HUDEP-2 (cell line): ENCODE results near the gene ASNSD1.
"Not testable (repeated sequence)": the region's sequence is repeated elsewhere in the genome, so short reads cannot be mapped to it uniquely, and the experiment has no call there.

ENCODE experiments used
- DNase-seq, 76 experiments: peaks; one replicate each; lab custom pipeline; 2025; ENCODE audit not compliant: unreplicated experiment in 76 of 76; lab: John Stamatoyannopoulos, UW

ASNSD1 gene

GRCh38 chr2:189641590-189641989, 19.7 kb upstream of the ASNSD1 start:
- peak in 3 of 76 experiments; percentile 11 to 27 (median 18) for DNase-seq

DNA sequence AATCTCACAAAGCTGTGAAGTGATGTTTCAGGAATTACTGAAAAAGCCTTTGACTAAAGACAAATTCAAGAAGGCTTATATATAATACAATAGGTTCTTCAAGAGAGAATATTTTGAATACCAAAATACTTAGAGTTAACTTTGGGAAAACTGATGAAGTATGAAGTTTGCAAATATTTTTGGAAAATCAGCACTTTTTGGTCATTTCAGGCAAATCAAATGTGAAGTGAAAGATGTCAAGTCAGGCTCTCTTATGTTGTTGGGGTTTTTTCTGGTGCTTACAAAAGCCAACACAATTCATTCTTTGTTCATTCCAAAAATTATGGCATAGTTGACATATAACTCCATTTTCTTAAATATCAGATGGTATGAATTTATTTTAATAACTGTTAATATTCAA, 14.7 kb upstream of the ASNSD1 start:
- DNase-seq = no peak

DNA sequence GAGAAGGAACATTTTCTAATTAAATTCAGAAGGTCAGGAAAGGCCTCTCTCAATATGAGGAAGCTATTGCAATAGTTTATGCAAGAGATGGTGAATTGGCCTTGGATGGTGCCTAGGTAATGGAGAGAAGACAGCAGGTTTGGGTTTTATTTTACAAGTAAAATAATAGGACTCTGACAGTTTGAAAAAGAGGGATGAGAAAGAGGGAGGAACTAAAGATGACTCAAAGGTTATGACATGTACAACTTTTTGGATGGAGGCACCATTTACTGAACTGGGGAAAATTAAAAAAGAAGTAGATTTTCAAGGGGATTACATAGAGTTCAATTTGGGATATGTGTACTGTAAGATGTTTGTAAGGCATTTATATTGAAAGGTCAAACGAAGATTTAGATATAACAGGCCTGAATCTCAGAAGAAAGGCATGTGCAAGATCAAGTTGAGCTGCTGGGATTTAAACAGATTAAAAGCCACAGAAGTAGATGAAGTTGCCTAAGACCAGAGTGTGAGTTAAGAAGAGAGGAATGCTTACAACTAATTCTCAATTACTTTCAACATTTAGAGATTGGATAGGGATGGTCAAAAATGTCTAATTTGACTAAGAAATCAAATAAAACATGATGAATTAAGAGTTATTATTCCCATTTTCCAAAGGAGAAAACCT, 12.3 kb upstream of the ASNSD1 start:
- DNase-seq = no peak

DNA sequence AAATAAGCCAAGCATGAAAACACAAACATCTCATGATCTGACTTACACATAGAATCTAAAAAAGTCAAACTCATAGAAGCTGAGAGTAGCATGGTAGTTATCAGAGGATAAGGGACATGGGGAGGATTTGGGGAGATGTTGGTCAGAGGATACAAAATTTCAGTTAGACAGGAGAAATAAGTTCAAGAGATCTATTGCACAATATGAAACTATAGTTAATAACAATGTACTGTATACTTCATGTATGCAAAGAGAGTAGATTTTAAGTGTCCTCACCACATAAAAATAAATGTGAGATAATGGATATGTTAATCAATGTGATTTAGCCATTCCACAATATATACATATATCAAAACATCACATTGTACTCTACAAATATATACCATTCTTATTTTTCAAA, 10.0 kb upstream of the ASNSD1 start:
- no peak for DNase-seq

DNA sequence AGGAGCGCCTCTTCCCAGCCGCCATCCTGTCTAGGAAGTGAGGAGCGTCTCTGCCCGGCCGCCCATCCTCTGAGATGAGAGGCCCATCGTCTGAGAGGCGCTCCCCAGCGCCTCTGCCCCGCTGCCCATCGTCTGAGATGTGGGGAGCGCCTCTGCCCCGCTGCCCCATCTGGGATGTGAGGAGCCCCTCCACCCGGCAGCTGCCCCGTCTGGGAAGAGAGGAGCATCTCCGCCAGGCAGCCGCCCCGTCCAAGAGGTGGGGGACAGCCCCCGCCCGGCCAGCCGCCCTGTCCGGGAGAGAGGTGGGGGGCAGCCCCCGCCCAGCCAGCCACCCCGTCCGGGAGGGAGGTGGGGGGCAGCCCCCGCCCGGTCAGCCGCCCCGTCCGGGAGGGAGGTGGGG, 7.8 kb upstream of the ASNSD1 start:
- not testable (repeated sequence) for DNase-seq

- no peak for DNase-seq
Observed at GRCh38 chr2:189654641-189655040, 6.6 kb upstream of the ASNSD1 start.

- peak in 1 of 76 experiments; percentile 1 for DNase-seq
Observed at GRCh38 chr2:189657867-189658266, 3.4 kb upstream of the ASNSD1 start.

DNA sequence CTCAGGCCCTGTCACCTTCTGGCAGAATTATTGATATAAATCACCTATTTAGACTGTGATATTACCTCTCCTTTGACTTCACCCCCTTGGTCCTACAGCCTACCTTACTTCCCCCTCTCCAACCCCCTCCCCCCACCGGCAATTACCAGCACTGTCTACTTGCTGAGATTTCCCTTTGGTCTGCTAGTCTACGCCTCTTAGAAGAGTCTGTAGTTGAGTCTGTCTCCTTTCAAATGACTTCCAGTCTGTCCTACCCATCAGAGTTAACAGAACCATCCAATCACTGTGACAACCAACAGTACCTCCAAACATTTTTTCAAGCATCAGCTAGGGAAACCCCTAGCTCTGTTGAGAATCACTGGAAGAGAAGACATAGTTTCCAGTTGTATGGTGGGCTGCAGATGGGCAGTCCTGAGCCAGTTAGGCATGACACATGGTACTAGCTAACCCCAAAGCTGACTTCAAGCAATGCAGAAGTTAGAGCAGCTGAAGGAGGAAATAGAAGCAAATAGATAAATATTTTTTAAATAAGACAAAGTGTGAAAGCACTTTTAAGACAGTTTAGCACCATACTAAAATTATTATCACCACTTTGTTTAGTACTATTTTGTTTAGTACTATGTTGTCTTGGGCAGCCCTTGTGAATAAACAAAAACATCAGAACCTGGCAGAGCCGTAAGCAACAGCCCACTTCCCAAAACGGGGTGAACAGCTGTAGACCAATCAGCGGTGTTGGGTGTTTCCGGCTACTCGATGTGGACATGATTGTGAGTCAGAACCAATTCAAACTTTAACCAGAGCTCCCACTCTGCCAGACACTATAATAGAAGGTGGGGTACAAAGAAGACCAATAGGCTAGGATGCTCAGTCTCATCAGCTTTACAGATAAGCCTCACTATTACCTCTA, 2.7 kb upstream of the ASNSD1 start:
- no peak for DNase-seq

DNA sequence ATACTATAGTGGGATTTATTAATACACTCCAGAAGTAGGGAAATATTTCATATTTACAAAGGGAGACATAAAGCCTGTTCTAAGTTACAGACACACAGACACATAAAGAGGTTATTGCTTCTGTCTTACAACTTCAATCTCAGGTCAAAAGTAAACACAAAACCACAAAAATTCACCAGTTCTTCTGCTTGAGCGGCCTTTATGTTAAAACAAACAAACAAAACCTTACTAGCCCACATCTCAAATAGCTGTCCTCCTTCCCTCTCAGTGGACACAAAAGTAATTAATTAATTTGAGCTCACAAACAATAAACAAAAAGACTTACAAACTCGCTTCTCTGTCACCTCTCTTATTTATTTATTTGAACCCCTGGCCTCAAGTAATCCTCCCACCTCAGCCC, 1.5 kb upstream of the ASNSD1 start:
- no peak for DNase-seq

- no peak for DNase-seq
Observed at GRCh38 chr2:189660803-189661147, 484 bp upstream of the ASNSD1 start.

- no peak for DNase-seq
Observed at GRCh38 chr2:189661957-189662321, 680 bp downstream of the ASNSD1 start.

DNA sequence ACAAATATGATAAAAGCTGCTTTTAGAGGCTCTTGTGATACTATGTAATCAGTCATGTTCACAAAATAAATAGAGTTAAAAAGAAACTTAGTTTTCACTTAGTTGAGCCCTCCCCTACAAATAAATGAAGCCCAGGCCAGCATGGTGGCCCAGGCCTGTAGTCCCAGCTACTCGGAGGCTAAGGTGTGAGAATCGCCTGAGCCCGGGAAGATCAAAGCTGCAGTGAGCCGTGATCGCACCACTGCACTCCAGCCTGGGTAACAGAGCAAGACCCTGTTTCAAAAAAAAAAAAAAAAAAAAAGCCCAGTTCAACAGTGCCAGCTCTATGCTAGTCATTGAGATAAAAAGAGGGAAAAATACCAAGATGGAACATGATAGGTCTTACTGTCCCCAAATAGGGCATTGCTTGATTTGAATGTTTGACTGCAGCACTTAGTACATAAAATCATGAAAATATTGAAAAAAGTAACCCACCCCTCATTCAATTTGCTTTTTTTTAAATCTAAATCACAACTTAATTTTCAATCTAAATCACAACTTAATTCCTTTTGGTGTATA, 1.5 kb downstream of the ASNSD1 start:
- no peak for DNase-seq

DNA sequence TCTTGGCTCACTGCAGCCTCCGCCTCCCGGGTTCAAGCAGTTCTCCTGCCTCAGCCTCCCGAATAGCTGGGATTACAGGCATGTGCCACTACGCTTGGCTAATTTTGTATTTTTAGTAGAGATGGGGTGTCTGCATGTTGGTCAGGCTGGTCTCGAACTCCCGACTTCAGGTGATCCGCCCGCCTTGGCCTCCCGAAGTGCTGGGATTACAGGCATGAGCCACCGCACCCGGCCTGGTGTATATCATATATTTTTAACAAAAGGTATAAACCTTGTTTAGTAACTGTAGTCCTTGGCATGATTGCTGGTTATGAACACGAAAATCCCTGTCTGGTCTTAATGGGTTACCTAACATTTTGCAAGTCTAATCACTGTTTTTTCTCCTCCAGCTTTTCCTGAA, 2.1 kb downstream of the ASNSD1 start:
- not testable (repeated sequence) for DNase-seq

DNA sequence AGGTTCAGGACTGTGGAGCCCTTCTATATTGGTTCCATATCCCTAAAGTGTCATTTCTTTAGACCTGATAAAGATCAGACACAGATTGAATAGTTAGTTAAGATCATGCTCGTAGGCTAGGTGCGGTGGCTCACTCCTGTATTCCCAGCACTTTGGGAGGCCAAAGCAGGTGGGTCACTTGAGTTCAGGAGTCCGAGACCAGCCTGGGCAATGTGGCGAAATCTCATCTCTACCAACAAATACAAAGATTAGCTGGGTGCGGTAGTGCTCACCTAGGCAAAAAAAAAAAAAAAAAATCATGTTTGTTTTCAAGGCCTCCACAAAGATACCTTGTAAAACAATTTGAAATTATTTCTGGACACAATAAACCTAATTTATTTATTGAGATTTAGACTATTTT, 8.7 kb downstream of the ASNSD1 start:
- DNase-seq = no peak

DNA sequence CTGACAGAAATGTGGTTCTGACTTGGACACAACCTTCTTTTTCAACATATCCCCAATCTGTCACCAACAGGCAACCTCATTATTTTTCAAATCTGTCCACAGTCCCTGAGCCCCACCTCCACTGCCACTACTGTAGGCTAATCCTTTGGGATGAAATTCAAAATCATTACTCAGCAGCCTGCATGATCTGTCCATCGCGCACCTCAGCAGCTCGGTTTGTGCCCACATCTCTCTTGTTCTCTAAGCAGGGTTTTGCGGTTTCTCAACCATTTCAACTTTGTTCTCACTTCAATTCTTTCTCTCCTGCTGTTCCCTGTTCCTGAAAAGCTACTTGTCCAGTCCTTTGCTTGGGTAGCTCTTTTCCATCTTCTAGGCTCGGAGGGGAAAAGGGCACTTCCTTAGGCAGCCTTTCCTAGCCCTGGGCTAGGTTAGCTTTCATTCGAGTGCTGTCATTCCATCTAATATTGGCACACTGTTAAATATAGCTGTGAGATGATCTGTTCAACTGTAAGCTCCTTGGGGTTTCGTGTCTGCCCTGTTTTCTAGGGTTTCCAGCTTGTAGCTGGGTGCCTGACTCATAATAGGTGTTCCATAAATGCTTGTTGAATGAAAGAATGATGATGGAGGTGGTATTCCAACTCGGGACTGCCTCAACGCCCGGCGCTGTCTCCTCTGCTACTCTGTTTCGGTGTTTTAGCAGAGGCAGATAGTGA, 12.6 kb downstream of the ASNSD1 start:
- no peak for DNase-seq

- DNase-seq = peak; percentile 5 to 95 (median 86)
Observed at GRCh38 chr2:189674374-189675112, 13.3 kb downstream of the ASNSD1 start, which contains the start of gene ANKAR. ANKAR (plus strand) TSS chr2:189674670; CDS start chr2:189676491, 1,821 bp downstream.

GRCh38 chr2:189676471-189676870, 15.2 kb downstream of the ASNSD1 start:
- DNase-seq = no peak

- DNase-seq = peak in 1 of 76 experiments; percentile 16
Observed at GRCh38 chr2:189679226-189679625, 18.0 kb downstream of the ASNSD1 start.

DNA sequence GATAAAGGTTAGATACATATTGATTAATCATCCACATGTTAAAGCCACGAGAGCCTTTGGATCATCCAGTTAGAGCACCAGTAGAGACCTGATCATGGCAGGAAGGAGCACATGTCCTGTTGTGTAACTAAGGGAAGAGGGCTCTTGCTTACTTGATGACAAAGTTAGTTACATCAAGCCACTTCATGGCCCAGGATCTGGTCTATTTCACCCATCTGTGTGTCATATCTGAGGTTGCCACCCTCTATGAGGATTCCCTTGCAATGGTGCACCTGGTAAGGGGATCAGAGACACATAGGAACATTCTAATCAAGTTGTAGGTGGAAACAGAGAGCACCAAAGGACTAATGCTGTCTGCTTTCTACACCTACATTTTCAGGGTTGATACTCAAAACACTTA, 19.9 kb downstream of the ASNSD1 start:
- DNase-seq = no peak

- DNase-seq = peak in 13 of 76 experiments; percentile 3 to 35 (median 21)
Observed at GRCh38 chr2:189681903-189682302, 20.6 kb downstream of the ASNSD1 start.
